T1000 (cell line): Measurements from ENCODE around the gene SLC26A8.

Experiments used
- DNase-seq: peaks from one replicate; lab custom pipeline; 2025; ENCODE audit warnings: mixed read lengths; lab: John Stamatoyannopoulos, UW

SLC26A8 gene, protein sequence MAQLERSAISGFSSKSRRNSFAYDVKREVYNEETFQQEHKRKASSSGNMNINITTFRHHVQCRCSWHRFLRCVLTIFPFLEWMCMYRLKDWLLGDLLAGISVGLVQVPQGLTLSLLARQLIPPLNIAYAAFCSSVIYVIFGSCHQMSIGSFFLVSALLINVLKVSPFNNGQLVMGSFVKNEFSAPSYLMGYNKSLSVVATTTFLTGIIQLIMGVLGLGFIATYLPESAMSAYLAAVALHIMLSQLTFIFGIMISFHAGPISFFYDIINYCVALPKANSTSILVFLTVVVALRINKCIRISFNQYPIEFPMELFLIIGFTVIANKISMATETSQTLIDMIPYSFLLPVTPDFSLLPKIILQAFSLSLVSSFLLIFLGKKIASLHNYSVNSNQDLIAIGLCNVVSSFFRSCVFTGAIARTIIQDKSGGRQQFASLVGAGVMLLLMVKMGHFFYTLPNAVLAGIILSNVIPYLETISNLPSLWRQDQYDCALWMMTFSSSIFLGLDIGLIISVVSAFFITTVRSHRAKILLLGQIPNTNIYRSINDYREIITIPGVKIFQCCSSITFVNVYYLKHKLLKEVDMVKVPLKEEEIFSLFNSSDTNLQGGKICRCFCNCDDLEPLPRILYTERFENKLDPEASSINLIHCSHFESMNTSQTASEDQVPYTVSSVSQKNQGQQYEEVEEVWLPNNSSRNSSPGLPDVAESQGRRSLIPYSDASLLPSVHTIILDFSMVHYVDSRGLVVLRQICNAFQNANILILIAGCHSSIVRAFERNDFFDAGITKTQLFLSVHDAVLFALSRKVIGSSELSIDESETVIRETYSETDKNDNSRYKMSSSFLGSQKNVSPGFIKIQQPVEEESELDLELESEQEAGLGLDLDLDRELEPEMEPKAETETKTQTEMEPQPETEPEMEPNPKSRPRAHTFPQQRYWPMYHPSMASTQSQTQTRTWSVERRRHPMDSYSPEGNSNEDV

DNA sequence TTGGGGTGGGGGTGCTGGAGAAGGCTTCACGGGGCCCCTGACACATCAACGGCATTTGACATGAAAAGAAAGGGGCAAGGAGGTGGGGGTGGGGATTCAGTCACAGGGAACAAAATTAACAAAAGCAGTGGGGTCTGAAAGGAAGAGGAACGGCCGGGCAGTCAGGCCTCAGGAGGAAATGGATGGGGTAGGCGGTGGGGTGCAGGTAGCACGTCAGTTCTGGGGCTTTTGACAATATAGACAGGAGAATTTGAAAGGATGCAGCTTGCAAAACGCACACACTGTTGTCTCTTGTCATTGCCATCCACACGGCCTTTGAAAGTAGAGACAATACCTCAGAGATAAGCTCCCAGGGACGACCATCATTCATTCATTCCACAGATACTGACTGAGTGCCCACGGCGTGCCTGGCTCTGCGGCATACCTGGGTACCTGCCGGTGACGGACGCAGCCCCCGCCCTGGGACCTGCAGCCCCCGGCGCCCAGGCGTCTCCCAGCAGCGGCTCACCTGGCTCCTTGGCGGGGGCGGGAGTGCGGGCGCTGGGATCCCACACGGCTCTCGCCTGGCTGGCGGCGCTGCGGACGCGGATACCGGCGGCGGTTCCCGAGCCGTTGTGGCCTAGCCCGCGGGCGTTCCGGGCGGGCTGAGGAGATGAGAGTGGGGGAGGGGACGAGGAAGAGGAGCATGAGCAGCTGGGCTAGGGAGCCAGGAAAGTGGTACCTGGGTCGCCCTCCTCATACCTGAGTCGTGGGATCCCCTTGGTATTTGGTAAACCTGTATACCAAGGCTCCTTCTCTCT is at the start of gene SLC26A8:
SLC26A8 (minus strand) TSS at position 646 of the 800 bp plus-strand sequence. CDS start 4,934 bp downstream, outside the sequence.
- no peak for DNase-seq

DNA sequence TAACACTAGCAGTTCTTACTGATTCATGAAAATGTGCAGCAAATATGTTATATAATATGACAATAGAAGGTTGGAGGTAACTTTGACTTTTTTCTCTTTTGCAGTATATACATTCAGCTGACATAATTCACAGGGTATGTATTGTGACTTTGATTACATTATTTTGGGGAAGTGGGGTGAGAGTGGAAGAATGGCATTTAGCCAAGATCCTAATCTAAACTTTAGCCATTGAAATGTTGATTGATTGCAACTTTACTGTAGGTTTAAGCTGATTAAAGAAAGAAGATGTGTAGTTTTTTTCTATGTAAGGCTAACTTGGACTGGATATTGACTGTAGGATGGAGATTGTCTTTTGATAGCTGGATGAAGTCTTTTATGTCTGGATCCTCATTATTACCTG is 49.1 kb upstream of the SLC26A8 start:
- no peak for DNase-seq

DNA sequence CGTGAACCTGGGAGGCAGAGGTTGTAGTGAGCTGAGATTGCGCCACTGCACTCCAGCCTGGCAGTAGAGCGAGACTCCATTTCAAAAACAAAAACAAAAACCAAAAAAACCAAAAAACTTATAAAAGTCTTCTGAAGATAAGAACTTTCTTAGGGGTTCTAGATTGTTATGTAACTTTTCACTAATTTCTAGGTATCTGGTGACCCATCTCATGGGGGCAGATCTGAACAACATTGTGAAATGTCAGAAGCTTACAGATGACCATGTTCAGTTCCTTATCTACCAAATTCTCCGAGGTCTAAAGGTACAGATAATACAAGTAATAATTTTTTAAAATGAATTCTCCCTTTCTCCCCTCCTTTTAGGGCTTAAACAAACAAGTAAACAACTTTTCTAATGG is 48.2 kb upstream of the SLC26A8 start:
- no peak for DNase-seq

DNA sequence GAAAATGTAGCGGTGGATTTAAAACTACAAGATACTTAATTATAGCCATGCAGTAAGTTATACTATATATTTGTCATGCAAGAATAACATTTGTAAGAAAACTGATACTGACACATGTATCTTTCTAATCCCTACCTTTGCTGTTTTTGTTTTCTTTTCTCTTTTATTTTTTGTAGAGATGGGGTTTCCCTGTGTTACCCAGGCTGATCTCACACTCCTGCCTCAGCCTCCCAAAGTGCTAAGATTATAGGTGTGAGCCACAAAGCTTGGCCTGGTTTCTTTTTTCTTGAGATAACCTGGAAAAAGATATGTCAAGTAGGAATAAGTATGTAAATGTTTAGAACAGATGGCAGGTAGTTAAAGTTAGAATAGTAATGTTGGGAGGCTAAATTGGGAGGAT is 47.3 kb upstream of the SLC26A8 start:
- DNase-seq = no peak

DNA sequence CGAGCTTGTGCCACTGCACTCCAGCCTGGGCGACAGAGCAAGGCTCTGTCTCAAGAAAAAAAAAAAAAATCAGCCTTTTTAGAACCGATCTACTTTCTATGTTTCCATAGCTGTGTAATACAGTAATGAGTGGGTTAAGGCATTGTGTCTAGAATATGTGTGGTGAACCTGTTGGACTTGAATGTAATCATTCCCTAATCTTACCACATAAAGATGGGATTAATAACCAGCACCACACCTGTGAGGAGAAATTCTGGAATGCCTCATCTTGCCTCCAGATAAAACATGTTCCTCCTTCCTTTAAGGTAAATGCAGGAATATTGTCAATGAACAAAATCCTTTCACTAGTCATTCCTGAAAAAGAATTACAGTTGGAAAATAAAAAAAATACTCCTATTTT is 46.8 kb upstream of the SLC26A8 start:
- DNase-seq = no peak

DNA sequence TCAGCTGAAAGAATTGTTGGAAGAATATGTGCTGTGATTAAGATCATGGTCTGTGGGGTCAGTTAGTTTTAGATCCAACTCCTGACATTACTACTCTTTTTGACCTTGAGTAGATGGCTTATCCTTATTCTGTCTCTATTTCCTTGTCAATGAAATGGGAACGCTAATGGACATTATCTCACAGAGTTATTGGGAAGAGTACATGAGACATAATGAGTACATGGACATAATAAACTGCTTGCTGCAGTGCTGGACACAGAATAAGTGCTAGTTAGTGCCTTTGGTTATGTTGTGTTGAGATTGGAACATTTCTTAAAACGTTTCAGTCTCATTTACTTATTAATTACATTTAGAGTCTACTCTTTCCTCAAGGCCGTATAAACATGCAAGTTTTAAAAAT is 45.8 kb upstream of the SLC26A8 start:
- no peak for DNase-seq

DNA sequence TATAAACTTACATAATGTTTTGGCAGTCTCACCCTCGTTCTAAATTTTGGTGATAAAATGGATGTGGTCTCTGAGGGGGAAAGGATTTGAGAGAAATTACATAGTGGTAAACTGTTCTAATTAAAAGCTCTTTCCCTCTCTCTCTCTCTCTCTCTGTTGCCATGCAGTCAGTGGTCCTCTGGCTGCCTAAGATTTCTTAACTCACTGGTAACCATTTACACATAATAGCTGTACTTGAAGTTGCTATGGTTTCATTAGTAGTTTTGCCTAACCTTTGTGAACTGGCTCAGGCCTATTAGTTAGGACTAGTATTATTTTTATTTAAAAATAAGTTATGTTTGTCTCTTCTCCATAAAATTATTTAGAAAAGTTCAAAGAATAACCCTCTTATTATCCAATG is 45.1 kb upstream of the SLC26A8 start:
- DNase-seq = no peak

DNA sequence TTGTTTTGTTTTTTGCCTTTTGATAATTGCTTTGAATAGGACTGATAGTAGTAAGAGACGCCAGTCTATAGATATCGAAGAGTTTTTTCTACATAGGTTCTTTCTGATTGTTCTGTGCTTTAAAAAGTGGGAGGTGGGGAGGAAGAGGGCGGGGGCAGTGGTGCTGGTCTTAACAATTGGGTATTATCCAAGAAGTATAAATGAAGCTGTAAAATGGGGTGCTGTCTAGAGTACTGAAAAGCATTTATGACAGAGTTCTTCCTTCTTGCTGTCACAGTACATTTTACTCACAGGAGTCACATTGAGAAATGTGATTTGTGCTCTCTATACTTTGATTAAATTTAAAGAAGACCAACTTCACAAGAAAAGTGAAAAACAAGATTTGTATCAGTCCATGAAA is 44.1 kb upstream of the SLC26A8 start:
- no peak for DNase-seq

DNA sequence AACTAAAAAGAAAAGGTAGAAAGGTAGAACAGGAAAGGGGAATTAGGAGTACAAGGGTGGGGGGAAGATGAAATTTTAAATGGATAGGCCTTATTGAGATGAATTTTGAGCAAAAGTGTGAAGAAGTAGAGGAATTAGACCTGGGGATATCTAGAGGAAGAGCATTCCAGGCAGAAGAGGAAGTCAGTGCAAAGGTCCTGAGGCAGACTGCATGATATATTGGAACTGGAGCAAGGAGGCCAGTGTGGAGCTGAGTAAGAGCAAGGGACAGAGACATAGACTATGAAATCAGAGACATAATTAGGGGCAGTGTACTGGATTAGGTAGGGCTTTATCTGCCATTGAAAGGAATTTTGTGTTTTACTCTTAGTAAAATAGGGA is 43.6 kb upstream of the SLC26A8 start:
- no peak for DNase-seq

DNA sequence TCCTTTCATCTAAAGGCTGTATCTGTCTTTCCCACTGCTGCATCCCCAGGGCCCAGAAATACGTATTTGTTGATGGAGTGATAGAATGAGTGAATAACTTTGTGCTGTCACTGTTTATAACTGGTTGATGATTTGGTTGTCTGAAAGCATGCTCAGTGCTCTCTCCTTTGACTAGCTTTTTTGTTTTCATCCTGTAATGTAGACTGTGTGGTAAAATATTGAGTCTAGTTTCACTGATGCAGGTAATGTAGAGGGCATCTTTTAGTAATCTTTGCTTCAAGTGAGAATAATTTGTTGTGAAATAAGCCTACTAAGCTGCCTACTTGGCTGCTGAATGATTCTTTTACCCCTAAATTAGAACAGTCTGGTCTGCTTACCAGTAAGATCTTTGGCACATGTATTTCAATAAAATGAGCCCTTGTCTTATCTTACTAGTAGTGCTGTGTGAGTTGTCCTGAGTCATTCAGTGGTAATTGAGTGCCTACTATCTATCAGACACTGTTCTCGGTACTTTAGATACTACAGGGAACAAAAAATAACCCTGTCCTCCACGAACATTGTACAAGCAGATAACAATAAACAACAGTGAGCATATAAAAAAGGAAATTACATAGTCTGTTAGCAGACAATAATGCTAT is 43.1 kb upstream of the SLC26A8 start:
- no peak for DNase-seq

DNA sequence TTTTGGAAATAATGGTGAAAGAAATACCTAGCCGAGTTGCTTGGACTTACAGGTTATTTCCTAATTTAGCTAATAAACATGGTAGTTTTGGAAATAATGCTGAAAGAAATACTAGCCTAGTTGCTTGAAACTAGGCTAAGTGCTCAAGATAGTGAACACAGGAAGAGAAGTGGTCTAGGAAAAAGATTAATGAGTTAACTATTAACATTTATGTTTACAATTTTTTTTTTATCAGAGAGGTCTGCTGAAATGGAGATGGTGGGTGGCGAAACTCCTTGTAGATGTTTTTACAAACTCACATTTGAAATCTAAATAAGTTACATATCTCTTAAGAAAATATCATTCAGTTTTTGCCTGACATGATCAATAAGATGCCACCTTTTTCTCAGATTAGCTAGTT is 42.4 kb upstream of the SLC26A8 start:
- DNase-seq = no peak

DNA sequence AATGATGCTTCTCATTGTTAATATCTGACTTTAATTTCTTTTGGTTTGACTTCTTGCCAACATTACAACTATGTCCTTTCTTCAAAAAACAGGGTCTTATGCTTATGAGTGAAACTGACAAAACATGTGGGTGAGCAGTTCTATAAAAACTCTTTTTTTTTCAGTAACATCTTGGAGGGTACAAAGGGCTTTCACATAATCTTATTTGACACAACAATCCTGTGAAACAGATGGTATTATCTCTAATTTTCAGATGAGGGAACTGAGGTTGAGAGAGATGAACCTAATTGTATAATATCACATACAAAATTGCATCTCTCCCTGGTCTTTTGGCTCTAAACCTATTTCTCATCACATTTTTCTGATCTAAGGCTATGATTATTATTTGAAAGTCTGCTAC is 41.5 kb upstream of the SLC26A8 start:
- no peak for DNase-seq

DNA sequence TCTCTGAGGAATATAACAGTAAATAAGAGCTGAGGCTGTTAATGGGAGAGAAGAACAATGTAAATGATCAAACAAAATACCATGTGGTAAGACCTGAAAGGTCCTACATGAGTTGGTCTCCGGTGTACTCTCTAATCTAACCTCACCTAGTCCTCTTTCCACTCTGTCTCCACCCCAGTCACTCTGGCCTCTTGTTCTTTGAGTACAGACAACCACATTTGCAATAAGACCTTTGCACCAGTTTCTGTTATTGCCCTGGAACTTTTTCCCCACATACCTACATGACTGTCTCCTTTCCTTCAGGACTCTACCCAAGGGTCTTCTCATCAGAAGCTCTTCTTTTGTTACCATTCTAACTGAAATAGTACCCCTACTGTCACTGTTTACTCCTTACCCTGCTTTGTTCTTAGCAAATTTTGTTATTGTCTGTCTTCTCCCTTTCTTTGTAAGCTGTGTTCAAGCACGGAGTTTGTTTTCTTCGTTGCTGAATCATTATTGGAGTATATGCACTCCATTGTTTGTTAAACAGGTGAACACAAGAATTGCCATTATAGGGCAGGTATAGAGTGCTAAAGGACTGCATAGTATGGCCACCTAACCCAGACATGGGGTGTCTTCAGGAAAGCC is 40.4 kb upstream of the SLC26A8 start:
- no peak for DNase-seq

DNA sequence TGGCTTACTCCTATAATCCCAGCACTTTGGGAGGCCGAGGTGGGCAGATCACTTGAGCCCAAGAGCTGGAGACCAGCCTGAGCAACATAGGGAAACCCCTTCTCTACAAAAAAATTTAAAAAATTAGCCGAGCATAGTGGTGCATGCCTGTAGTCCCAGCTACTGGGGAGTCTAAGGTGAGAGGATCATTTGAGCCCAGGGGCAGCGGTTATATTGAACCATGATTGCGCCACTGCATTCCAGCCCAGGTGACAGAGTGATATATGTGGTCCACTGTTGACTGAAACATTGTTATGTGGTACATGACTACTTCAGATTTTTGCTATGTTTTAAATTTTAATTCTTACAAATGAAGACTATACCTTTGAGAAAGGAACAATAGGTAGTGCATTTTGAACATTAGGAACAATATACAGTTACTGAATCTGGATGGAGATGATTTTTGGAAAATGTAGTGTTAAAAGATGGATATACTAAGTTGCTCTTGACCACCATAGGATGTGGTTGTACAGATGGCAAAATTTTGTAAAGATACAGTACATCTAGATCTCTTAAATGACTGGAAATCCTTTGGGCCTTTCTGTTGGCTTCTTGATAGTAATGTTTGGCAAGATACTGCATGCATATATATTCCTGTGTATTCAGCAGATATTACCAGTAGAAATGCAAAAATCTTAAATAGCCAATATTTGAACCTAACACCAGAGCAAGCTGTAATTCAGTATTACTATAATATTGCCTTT is 39.0 kb upstream of the SLC26A8 start:
- no peak for DNase-seq

DNA sequence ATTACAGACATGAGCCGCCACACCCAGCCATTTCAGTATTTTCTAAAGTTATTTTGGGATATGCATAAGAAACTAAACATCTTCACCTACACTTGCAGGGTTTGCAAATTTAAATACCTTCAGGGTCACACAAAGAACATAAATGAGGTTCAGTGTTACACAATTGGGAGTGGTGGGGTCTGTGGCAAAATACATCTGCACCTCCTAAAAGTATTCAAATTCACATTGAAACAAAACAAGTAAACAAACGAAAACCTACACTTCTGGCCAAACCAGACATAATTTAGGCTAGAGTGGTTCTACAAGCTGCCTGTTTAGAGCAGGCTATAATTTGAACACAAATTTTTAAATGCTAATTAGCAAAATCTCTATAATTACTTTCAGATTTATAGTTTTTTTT is 37.8 kb upstream of the SLC26A8 start:
- DNase-seq = no peak

DNA sequence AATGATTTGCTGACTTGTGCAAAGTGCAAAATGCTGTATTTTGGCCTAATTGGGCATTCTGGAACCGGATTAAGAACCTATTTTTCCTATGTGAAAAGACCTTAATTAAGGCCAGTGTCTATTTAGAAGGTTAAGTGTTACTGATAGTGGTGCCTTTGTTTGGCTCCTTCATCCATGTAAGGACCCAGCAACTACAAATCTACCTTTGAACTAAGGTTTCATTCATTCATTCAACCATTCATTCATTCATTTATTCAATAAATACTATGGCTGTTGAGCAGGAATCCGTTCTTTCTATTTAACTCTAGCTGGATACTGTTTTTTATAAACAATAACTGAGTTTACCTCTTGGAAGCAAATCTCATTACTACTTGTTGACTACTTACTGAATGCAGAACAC is 36.8 kb upstream of the SLC26A8 start:
- DNase-seq = no peak

DNA sequence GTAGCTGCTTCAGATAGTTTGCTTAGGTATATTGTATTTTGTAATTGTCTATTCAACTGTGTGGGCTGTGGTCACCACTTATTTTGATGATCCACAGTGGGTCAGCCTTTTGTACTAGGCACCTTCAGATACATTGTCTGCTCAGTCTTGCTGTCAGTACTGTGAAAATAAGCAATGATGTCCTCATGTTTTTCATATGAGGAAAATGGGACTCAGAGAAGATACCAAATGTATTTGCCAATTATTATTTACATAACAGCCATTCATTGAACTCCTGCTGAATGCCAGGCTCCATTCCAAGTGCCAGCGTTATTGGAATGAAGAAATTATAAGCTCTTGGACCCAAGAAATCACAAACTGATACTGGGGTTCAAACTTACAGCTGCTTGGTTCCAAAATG is 31.7 kb upstream of the SLC26A8 start:
- no peak for DNase-seq

DNA sequence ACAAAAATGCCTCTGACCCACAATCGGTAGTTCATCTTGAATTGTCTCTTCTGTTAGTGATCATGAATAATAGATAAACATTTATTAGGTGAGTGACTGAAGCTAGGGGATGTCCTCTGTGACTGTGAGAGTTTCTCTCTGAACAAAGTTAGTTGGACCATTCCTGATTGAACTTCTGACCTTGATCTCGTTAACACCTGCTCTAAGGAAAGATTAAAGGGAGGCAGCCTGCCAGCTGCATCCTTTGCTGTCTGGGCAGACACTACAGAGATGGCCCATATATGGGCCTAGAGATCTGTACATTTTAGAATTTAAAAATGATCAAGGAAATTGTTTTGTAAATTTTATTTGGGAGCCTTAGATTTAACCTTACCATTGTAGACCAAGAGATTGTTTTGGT is 30.5 kb upstream of the SLC26A8 start:
- DNase-seq = no peak

DNA sequence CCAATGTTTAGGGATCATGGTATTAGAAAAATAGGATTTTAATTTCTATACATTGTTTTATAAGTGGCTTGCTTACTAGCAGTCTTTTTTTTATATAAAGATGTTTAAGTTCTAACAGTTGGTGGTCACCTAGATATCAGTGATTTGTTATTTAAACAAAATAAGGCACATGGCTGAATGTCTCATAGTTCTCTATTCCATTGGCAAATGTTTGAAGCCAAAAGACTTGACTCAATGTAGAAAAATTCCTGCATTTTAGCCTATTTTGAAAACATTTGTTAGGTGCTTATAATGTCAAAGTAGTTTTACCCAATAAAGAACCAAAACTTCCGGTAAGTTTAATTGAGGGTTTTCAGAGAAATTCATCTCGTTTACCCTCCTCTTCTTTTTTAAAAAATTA is 30.0 kb upstream of the SLC26A8 start:
- no peak for DNase-seq

DNA sequence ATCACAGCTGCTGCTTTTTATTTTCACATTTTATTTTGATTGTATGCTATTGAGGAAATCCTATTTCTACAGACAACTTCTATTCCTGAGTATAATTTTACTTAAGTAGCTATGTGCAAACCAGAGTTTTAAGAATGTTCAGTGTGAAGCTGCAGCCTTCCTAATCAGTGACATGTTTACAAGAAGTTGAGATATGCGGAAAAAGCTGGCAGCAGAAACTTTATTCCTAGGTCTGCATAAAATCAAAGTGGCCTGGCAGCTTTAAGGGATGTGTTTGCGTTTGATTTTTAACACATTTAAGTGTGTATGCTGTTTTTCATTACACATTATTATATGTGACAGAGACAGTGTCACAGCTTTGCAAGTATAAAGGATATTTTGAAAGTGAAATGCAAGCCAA is 29.4 kb upstream of the SLC26A8 start:
- DNase-seq = no peak

DNA sequence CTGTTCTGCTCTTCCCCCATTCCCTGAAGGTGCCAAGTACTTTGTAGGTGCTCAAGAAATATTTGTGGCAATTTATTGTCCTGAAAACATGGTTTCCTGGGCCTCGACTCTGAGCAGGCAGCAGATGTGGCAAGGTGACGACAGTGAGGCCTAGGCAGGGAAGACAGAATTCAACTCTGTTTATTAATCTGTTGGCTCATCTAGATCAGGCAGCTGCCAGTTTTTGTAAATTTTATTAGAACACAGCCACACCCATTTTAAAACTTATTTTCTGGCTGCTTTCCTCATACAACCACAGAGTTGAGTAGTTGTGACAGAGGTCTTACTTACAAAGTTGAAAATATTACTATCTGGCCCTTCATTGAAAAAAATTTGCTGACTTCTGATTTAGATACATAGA is 27.7 kb upstream of the SLC26A8 start:
- DNase-seq = no peak
